GM12872 (cell line): ENCODE measurements around the gene SUB1.

Experiments
- TF ChIP-seq, protein P1 (sequence below): IDR thresholded peaks from 3 replicates; pipeline ENCODE4 v1.5.1; 2011; ENCODE audit warnings: low read depth, mild to moderate bottlenecking, low read length, moderate library complexity; ENCODE audit not compliant: insufficient read depth

The SUB1 gene

DNA sequence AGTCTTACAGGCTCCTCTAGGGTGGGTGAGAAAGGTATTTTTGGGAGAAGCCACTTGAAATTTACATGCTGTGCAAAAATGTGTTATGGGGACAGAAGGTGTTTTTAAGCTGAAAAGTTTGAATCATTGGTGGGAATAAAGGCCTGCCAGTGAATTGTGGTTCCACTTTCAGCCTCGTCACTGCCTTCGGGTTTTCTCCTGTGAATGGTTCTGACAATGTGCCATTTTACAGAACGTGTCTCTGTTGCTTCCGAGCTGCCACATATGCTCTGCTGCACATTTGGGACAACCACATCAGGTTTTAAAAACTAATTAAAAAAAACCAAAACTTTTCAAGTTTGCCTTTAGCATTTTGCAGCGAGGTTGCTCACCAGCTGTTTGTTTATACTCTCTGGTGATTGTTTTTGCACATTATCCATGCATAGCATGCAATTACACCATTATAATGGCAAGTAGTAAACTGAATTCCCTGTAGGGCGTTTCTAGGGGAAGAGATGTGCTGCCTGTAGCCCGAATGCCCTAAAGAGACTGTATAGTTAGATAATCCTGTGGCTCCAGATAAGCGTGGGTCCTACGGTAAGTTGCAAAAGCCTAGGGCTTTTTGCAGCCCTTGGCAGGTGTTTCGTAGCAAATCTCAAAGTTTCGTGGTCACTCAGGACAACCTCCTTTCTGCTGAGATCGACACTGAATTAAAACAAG lies 40.1 kb upstream of the SUB1 start:
- TF ChIP-seq, protein P1, sequence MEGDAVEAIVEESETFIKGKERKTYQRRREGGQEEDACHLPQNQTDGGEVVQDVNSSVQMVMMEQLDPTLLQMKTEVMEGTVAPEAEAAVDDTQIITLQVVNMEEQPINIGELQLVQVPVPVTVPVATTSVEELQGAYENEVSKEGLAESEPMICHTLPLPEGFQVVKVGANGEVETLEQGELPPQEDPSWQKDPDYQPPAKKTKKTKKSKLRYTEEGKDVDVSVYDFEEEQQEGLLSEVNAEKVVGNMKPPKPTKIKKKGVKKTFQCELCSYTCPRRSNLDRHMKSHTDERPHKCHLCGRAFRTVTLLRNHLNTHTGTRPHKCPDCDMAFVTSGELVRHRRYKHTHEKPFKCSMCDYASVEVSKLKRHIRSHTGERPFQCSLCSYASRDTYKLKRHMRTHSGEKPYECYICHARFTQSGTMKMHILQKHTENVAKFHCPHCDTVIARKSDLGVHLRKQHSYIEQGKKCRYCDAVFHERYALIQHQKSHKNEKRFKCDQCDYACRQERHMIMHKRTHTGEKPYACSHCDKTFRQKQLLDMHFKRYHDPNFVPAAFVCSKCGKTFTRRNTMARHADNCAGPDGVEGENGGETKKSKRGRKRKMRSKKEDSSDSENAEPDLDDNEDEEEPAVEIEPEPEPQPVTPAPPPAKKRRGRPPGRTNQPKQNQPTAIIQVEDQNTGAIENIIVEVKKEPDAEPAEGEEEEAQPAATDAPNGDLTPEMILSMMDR: no peak

DNA sequence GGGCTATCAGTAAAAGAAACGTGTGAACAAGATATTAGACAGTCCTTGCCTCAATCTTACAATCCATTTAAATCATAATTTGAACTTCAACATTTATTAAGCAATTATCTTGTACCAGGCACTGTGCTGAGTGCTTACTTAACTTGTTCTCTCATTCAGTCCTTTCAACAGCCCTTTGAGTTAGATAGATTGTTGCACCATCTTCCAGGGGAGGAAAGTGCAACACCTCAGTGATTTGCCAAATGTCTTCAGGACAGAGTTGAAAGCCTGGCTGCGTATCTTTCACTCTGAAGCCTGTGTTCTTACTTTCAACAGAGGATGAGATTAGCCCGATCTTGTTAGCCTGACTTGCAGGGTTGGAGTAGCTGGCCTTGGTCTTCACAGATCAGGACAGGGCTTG lies 34.2 kb upstream of the SUB1 start:
- TF ChIP-seq, protein P1: no peak

DNA sequence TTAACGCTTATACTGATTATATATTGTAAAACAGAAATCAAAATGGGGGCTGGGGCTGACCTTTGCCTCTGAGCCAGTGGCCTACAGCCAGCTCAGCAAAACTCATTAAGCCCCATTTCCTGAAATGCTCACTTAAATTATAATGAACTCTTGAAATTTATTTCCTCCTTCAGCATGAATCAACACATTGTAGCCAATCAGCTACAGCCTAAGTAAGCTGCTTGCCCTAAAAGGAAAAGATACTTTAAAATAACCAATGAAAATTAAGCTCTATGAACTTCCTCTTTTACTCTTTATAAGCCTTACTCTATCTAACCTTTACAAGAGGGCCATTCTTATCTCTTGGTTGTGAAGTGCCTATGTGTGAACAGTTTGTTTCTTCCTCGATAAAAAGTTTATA lies 33.5 kb upstream of the SUB1 start:
- TF ChIP-seq, protein P1: no peak

DNA sequence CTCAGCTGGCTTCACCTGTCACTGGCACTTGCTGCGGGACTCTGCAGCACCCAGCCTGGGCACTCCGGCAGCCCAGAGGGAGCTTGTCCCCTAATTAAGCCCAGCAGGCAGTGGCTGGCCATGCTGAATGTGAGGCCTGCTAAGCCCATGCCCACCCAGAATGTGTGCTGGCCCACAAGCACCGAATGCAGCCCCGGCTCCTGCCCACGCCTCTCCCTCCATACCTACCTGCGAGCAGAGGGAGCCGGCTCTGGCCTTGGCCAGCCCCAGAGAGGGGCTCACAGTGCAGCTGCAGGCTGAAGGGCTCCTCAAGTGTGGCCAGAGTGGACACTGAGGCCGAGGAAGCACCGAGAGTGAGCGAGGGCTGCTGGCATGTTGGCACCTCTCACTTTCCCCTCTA lies 32.4 kb upstream of the SUB1 start:
- TF ChIP-seq, protein P1: no peak

DNA sequence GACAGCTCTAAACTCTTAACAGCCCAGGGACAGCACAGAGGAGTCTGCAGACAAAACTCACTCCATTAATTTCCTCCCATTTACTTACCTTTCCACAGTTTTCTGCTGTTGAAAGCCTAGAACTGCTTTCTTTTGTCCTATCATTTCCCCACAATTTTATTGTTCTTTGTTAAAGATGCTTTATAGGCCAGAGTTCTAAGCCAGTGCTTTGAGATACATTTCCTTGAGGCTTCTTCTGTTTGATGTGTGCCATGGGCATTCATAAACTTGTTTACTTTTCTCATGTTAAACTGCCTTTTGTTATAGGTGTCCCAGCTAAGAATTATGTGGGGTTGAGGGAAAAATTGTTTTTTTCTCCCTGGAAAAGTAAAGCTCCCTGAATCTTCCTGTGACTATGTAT lies 25.9 kb upstream of the SUB1 start:
- TF ChIP-seq, protein P1: no peak

DNA sequence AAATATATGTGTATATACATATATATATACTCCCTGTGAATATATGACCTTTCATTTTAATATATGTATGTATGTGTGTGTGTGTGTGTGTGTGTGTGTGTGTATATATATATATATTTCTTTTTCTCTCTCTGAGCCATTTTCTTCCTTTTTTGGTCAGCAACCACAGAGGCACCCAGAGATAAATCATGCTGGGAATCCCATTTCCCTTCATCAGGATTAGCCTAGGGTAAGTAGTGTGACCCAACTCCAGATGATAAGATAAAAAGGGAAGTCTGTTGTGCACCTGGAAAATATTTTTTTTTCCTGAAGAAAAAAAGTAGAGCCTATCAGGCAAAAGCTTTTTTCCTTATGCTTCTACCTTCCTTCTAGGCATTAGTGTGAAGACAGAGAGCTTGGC lies 25.4 kb upstream of the SUB1 start:
- TF ChIP-seq, protein P1: no peak

DNA sequence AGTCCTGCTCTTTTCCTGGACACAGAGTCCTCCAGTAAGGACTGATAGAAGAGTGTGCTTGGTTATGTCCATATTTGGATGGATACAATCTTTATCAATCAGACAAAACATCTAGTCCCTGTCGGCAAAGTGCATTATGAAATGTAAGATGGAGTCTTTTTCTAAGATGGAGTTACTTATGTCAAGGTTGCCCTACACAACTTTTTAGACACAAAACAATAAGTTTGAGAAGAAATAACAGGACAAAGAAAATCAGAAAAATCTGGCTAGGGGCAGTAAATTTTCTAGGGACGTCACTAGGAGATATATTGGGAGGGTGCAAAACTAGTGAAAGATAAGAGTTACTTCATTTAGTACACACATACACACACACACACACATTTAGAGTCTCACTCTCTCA lies 23.3 kb upstream of the SUB1 start:
- TF ChIP-seq, protein P1: no peak
